HG02943 (cell line): ENCODE results near the gene TBC1D8B.
"Not testable (repeated sequence)": the region's sequence is repeated elsewhere in the genome, so short reads cannot be mapped to it uniquely, and the experiment has no call there.

Experiments
- ATAC-seq: cut with Tn5 transposase; IDR thresholded peaks from one replicate; pipeline ENCODE4 v1.9.1; 2021; ENCODE audit warnings: mild to moderate bottlenecking, low read depth, moderate library complexity; ENCODE audit not compliant: unreplicated experiment

Gene TBC1D8B

DNA sequence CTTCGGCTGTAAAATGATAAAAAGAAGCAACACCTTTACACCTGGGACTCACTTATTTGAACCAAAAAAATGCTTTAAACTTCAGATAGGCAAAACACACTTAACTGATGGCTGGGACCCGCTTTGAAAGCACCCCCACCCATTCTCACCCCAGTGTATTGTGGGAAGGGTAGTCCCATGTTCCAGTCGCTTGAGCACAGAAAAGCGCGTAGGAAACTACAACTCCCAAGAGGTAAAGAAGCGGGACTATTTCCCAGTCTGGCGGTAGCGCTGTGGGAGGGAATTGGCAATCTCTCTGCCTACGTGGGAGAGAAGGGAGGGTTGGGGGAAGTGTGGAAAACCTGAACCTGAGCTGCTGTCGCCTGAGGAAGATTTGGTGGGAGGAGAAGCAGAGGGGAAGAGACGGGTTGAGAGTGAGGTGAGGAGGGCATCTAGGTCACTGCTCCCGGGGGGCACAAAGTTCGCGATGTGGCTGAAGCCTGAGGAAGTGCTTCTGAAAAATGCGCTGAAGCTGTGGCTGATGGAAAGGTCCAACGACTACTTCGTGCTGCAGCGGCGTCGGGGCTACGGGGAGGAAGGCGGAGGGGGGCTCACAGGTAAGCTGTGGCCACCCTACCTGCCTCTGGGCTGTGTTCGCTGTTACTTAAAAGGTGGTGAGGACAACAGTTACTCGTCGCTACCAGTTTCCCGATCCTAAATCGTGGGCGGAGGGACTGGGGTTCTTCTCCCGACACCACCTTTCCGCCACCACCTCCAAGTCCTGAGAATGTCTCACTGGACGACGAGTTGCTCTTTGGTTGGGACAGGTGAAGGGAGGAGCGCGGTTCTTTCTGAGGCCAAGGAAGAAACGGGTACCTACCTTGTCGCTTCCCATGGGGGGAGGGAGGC is at the start of gene TBC1D8B:
TSS of gene TBC1D8B (plus strand) at position 286 of the 888 bp plus-strand sequence. CDS start at position 467, 181 bp downstream.
- peak; percentile 93 for ATAC-seq

DNA sequence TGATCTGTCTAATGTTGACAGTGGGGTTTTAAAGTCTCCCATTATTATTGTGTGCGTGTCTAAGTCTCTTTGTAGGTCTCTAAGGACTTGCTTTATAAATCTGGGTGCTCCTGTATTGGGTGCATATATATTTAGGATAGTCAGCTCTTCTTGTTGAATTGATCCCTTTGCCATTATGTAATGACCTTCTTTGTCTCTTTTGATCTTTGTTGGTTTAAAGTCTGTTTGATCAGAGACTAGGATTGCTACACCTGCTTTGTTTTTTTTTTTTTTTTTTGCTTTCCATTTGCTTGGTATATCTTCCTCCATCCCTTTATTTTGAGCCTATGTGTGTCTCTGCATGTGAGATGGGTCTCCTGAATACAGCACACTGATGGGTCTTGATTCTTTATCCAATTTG is 33.2 kb upstream of the TBC1D8B start:
- not testable (repeated sequence) for ATAC-seq

DNA sequence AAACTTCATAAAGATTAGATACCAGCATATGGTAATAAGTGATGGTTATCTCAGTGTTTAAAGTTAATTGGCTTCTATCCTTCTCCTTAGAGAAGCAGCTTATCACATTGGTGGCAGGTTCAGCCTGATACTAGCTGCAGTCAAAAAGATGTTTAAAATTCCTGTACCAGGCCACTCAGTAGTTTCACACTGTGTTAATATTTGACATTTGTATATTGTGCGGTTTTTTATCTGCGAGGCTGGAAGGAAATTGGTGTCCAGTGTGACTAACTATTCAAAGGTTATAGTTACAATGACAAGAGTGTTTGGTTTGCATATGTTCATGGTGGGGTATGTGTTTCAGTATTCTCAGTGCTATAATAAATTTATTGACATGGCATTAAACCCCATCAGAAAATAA is 27.5 kb upstream of the TBC1D8B start:
- ATAC-seq = no peak

DNA sequence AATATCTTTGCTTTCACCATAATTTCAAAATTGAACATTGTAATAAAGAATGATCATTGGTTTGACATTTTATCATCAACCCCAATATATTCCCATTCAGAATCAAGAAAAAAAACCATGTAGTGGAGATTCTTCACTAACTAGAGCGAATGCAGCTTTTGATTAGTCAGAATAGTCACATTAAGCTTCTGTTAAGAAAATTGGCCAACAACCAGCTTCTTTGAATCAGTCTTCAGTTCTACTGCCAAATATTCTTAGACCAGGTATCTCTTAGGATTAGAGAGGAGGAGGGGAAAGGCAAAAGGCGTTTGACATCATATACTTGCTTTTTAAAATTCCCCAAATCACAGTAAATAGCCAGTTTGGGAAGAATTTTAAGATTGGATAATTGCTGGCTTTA is 22.2 kb upstream of the TBC1D8B start:
- ATAC-seq = no peak

DNA sequence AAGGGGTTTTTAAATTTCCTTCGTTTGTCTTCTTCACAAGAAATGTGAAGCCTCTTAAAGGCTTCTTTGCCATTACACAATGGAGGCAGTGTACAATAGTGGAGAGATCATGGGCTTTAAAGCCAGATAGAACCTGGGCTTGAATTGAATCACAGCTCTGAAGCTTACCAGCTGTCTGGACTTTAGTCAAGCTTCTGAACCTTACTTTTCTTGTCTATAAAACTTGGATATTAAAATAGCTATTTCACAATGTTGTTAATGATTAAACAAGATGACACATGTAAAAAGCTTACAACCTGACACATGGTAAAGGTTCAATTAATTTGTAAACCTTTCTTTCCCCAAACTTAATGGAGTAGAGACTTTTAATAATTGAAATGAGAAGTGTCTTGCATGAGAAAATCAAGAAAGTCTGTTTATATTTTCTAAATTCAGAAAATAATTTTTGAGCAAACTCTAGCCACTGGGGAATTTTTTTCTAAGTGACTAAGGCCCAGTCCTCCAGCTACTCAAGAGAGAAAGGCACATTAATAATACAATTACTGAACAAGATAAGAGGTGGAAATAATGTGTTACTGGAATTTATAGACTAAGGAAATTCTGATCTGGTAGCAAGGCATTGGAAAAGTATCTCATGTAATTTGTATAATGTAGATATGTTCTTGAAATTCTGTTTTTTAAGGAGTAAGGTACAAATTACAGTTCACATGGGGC is 21.7 kb upstream of the TBC1D8B start:
- ATAC-seq = no peak

DNA sequence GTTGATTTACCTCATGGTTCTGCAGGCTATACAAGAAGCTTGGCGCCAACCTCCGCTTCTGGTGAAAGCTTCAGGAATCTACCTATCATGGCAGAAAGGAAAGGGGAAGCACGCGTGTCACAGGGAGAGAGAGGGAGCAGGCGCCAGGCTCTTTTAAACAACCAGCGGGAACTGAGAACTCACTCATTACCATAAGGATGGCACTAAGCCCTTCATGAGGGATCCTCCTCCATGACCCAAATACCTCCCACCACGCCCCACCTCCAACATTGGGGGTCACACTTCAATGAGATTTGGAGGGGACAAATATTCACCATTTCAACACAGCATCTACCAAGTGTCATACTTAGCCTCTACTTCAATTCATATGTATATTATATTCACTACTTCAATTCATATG is 18.8 kb upstream of the TBC1D8B start:
- no peak for ATAC-seq

DNA sequence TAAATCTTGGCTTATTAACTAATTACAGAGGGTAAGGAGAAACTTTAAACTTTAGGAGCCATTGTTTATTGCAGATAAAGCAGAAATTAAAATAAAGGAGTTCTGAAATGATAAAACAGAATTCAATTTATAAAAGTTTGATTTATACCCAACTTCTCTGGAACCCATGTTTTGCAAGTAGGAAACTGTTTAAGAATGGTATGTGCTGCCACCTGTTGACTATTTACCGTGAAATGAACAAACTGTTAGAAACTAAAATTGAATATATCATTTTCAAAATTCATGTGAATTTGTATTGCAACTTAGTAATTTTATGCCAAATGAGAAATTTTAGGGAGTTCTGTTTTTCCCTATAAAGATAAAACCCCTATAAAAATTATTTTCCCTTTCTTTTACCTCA is 11.0 kb upstream of the TBC1D8B start:
- no peak for ATAC-seq

DNA sequence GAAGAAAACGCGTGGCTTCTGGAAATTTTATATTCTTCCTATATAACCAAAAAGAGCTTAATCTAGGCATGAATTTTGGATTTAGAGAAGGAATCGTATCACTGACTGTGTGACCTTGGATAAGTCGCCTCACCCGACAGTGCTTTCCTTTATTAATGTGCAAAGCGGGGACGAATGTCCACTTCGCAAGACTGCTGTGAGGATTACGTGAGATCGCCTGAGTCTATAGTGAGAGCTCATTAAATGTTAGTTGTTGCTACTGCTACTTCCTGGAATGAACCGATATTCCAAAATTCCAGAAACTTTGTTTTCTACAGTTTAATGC is 448 bp upstream of the TBC1D8B start:
- ATAC-seq = peak; percentile 19

DNA sequence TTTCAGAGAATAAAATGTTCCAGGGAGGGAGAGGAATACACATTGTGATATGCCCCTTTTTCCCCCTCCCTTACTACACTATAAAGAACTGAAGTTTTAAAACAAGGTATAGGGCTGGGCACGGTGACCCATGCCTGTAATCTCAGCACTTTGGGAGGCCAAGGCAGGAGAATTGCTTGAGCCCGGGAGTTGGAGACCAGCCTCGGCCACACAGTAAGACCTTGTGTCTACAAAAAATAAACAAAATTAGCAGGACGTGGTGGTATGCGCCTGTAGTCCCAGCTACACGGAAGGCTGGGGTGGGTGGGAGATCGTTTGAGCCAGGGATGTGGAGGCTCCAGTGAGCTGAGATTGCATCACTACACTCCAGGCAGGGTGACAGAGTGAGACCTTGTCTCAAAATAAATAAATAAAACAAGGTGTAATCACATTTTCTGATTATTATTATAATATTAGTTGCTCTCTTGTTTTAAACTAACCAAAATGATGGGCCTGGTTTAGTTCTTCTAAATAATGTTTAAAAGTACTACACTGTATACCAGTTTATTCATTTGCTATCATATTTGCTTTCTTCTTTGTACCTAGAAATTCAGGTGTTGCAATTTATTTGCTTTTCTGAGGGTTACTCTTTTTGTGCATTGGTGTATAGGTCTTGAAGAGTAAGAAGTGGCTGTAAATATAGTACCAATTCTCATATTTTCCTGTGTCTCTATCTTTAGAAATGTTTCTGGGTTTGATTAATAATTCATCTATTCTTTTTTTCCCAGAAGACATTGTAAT is 8.8 kb downstream of the TBC1D8B start:
- ATAC-seq = no peak

DNA sequence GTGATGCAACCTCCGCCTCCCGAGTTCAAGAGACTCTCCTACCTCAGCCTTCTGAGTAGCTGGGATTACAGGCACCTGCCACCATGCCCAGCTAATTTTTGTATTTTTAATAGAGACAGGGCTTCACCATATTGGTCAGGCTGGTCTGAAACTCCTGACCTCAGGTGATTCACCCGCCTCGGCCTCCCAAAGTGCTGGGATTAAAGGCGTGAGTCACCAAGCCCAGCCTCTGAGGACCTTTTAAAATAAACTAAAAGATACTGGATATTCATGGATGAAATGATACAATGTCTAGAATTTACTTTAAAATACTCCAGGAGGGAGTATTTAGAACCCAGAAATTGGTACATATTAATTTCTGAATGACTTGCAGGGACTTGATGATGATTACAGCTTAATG is 10.5 kb downstream of the TBC1D8B start:
- ATAC-seq = not testable (repeated sequence)

DNA sequence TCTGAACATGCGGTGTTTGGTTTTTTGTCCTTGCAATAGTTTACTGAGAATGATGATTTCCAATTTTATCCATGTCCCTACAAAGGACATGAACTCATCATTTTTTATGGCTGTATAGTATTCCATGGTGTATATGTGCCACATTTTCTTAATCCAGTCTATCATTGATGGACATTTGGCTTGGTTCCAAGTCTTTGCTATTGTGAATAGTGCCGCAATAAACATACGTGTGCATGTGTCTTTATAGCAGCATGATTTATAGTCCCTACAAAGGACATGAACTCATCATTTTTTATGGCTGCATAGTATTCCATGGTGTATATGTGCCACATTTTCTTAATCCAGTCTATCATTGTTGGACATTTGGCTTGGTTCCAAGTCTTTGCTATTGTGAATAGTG is 11.6 kb downstream of the TBC1D8B start:
- not testable (repeated sequence) for ATAC-seq

DNA sequence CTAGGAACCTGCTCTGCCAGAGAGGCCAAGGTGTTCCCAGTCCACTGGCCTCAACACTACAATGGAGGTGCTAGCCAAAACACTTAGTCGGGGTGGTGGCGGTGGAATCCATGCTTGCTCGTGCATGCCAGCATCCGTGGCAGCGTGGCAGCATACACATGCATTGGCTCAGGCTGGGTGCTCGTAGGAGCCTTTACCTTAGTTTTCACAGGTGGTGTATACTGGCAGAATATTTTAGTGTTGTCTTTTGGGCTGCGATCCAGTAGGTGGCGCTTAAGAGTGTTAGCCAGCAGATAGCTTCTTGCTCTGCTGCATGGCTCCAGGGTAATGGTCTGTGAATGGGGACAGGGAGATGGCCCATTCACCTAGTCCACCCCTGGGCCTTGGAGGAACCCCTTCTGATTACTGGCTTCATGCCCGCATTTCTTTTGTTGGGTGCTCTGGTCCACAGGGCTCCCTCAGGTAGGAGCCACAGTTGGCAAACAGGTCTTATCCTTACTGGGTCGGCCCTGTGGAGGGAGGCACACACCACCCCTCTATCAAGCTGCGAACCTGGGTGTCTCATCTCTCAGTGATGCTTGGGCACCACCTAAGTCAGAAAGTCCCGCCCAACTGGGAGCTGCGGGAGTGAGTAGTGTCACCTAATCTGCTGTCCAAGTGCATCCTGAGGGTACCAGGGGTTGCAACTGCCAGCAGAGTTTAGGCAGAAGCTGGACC is 60.7 kb downstream of the TBC1D8B start:
- peak; percentile 74 for ATAC-seq

DNA sequence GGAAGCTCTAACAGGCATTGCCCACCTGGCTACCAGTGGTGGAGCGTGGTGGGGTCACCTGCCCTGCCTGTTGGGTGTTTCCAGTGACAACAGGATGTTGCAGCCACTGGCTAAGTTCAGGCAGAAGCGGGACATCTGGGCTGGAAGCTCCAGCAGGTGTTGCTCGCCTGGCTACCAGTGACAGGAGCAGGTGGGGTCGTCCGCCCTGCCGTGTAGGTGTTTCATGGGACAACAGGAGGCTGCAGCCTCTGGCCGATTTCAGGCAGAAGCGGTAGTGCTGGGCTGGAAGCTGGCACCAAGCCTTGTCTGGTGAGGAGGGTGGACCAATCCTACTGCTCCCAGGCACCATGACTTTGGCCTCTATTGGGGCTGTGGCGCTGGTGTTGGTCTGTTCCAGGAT is 61.2 kb downstream of the TBC1D8B start:
- ATAC-seq = no peak

DNA sequence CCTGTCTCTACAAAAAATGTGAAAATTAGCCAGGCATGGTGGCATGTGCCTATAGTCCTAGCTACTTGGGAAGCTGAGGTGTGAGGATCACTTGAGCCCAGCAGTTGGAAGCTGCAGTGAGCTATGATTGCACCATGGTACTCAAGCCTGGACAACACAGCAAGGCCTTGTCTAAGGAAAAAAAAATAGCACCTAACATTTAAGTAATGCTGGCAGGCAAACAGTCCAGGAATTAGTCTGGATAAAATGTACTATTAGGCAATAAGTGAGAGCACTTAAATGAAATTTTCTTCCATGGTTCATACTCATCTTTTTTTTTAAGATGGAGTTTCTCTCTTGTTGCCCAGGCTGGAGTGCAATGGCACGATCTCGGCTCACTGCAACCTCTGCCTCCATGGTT is 70.3 kb downstream of the TBC1D8B start:
- not testable (repeated sequence) for ATAC-seq

DNA sequence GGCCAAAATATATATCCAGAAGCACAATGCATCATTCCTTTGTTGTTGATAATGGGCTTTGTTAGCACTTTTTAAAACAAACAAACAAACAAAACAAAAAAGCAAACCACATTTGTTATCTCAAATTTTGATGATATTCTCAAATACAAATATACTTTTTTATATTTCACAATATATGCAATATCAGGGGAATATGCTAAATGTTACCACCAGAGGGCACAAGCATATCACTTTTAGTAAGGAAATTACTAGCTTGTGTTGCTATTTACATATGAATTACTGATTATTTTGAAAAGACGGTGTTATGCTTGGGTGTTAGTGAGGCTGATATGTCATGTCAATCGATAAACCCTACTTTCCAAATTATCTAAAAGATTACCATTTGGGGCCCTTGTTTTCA is 71.6 kb downstream of the TBC1D8B start:
- ATAC-seq = no peak

DNA sequence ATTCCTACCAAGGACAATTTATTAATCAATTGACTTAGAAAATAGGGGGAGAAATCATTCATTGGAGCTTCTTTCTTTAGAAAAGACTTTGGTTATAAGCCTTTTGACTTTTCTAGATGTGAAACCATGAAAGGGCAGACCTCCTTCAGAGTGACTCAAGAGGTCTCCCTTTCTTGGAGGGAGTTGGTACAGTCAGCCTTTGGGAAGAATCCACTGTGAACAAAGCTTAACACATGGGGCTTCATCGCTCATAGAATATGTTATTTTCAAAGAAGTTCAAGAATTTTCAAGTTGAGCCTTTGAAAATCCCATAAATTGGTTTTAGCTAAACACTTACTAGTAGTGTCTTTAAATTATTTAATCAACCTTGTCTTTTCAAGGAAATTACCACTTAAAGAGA is 72.7 kb downstream of the TBC1D8B start:
- ATAC-seq = no peak

DNA sequence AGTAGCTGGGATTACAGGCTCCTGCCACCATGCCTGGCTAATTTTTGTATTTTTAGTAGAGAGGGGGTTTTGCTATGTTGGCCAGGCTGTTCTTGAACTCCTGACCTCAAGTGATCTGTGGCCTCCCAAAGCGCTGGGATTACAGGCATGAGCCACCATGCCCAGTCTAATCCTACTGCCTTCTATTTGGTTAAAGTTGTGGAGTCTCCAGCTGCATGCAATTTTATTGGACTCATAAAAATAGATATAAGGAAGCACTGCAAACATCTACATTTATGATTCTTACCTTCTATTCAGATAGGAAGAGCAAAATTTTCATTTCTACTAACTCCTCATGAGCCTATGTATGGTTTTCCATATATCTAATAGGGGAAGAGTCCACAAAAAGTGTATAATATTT is 87.0 kb downstream of the TBC1D8B start:
- no peak for ATAC-seq

DNA sequence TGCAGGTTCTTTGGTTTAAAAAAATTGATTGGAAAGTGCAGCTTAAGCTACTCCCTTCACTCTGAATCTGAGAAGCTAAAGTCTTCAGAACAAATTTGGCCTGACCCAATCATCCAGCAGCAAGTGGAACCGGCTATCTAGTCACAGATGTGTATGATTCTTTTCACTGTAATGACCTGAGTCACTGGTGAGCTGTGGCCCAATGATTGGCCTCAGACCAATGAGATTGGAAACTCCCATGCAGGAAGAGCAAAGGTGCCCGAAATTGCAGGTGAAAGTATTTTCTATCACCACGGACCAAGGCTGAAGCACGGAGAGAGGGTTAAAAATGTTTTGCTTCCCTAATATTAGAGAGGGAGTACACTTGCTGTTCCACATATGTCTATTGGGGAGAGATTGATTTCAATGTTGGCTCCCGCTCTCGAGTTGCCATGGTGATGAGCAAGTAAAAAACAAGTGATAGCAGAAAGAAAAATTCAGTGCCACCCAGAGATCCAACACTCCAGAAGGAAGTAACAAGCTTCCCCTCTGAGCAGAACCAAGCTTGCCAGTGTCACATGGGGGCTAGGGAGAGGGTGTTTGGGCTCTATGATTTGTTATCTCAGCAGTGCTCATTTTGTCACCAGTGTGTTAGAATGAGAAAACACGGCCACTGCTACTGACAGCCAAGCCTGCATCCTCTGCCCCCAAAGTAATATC is 89.4 kb downstream of the TBC1D8B start:
- no peak for ATAC-seq

DNA sequence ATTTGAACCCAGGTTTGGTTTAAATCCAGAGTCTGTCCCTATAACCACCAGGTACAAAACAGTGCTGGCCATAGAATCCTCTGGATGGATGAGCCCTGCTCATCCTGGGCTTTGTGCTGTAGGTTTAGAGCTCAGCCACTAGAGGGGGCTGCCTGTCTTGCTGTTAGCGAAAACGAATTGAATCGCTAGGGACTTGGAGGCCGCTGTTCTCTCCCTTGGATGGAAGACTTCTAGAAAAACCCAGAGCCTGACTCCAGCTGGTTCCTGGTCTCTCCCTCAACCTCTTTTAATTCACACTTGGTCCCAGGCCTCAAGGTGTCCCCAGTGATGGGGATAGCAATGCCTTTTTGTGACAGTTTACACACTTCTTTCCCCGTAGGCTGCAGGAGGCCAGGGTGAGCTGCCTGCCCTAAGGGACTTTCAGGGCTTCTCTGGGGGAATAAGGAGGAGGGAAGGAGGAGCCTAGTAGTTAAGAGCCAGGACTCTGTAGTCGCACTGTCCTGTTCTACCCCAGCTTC is 92.0 kb downstream of the TBC1D8B start:
- ATAC-seq = peak; percentile 57

DNA sequence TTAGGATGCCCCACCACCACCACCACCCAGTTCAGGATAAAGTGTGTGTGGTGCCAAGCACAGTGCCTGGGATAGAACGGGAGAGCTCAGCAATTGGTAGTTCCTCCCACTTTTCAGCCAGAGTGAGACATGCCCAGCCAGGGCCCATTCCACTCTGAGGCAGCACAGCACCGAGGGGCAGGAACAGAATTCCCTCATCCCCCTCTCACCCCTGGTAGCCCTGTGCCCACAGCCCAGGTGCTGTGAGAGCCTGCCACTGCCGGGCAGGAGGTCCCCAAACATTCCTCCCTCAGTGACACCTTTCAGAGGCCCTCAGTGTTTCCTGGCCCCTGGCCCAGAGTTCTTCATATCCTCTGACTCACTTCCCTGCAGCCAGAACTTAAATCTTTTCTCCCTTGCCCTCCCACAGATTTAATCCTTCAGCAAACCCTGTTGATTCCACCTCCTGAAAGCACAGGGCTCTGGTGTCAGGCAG is 92.5 kb downstream of the TBC1D8B start:
- ATAC-seq = no peak
